CD4-positive, alpha-beta T cell treated with Interleukin-12 subunit alpha and Interleukin-12 subunit beta, for 1 hour (primary cell): ENCODE measurements around the gene PLD6.

ENCODE experiments used
- DNase-seq: peaks from one replicate; pipeline ENCODE4 v3.0.0-alpha.2; 2020

Gene PLD6

GRCh38 chr17:17151962-17152361 lies 54.2 kb downstream of the PLD6 start:
- DNase-seq = no peak

GRCh38 chr17:17151541-17151940 lies 54.6 kb downstream of the PLD6 start:
- no peak for DNase-seq

- no peak for DNase-seq
These were observed 55.1 kb downstream of the PLD6 start for GRCh38 chr17:17151055-17151454.
